Gastroesophageal sphincter (tissue), 3 donors: Measurements from ENCODE around the gene SOCS3.

Experiments used
- POLR2AphosphoS5 ChIP-seq: sonication (generic); formaldehyde crosslinking; IDR thresholded peaks from one replicate; pipeline ENCODE4 v1.6.1; 2017; ENCODE audit warnings: antibody characterized with exemption
- TF ChIP-seq, protein P1 (sequence below), 4 experiments: fragments of 200-600 bp in 2 of 4; fragments of 450-650 bp in 2 of 4; sonication (generic) in 1 of 4; IDR thresholded peaks; one replicate each; pipeline ENCODE4 v1.5.1; 2017 to 2019; ENCODE audit warnings: antibody characterized with exemption in 4 of 4, mild to moderate bottlenecking in 2 of 4, moderate library complexity in 2 of 4

GRCh38 chr17:78349891-78350642 is 9.8 kb downstream of the SOCS3 start:
- TF ChIP-seq, protein P1, sequence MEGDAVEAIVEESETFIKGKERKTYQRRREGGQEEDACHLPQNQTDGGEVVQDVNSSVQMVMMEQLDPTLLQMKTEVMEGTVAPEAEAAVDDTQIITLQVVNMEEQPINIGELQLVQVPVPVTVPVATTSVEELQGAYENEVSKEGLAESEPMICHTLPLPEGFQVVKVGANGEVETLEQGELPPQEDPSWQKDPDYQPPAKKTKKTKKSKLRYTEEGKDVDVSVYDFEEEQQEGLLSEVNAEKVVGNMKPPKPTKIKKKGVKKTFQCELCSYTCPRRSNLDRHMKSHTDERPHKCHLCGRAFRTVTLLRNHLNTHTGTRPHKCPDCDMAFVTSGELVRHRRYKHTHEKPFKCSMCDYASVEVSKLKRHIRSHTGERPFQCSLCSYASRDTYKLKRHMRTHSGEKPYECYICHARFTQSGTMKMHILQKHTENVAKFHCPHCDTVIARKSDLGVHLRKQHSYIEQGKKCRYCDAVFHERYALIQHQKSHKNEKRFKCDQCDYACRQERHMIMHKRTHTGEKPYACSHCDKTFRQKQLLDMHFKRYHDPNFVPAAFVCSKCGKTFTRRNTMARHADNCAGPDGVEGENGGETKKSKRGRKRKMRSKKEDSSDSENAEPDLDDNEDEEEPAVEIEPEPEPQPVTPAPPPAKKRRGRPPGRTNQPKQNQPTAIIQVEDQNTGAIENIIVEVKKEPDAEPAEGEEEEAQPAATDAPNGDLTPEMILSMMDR (IDR thresholded peaks at IDR 0.05): no peak
- TF ChIP-seq POLR2AphosphoS5: no peak
